HG02588 (cell line): ENCODE data around the gene FRMD5.
"Not testable (repeated sequence)": the region's sequence is repeated elsewhere in the genome, so short reads cannot be mapped to it uniquely, and the experiment has no call there.

Source experiments
- ATAC-seq: cut with Tn5 transposase; IDR thresholded peaks from one replicate; pipeline ENCODE4 v1.9.1; 2021; ENCODE audit warnings: mild to moderate bottlenecking, moderate library complexity; ENCODE audit not compliant: unreplicated experiment

The FRMD5 gene

GRCh38 chr15:44195151-44195740, at the start of gene FRMD5:
Gene FRMD5 (minus strand): TSS chr15:44195271.
- ATAC-seq = peak; percentile 95

- ATAC-seq = no peak
These were observed 48.8 kb upstream of the FRMD5 start for GRCh38 chr15:44243829-44244228.

- no peak for ATAC-seq
These were observed 48.1 kb upstream of the FRMD5 start for GRCh38 chr15:44243141-44243540.

DNA sequence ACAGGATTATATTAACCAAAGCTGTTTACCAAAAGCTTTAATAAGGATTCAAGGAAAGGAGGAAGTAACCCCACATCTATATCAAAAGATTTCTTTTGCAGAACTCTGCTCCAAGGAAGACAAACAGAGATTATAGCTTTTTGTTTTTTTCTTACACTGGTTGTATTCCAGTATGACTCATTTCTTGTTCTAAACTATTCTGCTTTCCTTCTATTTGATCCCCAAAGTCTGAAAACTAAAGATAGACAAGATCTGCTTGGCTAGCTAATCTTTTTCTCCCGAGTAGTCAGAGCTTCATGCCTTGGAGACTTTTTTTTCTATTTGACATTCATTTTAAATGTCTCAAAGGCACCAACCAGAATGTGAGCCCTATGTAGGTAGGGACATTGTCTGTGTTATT, 36.8 kb upstream of the FRMD5 start:
- ATAC-seq = no peak

- ATAC-seq = not testable (repeated sequence)
These were observed 34.2 kb upstream of the FRMD5 start for GRCh38 chr15:44229301-44229700.

DNA sequence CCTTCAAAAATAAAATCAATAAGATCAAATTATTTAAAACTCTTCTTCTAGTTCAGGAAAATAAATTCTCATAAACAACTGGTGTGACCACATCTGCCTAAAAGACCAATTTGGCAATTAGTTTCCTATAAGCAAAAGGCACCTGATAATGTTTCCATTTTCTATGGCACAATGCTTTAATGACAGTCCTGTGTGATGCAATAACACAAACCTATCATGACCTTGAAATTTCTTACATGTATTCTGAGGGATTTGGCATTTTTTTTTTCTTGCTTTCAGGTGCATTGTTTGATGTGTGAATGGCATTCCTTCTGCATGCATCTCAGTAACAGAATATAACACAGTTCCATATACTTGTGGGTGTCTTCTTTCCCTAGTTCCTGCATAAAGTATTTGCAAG, 32.5 kb upstream of the FRMD5 start:
- no peak for ATAC-seq

DNA sequence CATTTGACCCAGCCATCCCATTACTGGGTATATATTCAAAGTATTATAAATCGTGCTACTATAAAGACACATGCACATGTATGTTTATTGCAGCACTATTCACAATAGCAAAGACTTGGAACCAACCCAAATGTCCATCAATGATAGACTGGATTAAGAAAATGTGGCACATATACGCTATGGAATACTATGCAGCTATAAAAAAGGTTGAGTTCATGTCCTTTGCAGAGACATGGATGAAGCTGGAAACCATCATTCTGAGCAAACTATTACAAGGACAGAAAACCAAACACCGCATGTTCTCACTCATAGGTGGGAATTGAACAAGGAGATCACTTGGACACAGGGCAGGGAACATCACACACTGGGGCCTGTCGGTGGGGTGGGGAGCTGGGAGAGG, 31.9 kb upstream of the FRMD5 start:
- ATAC-seq = not testable (repeated sequence)

DNA sequence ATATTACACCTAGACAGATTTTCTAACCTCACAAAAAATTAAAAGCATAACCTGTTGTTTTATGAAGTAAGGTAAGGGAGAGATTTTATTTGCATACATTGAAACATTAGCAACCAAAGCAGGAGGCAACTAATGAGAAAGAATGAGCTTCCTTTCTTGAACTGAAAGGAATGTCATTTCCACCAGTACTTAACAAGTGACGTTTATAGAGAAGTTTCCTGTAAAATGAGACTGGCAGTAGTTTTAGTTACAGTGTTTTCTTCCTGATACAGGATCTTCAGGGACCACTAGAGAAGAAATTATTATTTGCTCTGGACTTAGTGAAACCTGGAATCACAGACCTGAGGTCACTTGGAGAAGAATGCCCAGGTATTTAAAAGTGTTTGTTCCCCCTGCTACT, 27.4 kb upstream of the FRMD5 start:
- no peak for ATAC-seq

GRCh38 chr15:44219073-44219472, 24.0 kb upstream of the FRMD5 start:
- ATAC-seq = no peak

DNA sequence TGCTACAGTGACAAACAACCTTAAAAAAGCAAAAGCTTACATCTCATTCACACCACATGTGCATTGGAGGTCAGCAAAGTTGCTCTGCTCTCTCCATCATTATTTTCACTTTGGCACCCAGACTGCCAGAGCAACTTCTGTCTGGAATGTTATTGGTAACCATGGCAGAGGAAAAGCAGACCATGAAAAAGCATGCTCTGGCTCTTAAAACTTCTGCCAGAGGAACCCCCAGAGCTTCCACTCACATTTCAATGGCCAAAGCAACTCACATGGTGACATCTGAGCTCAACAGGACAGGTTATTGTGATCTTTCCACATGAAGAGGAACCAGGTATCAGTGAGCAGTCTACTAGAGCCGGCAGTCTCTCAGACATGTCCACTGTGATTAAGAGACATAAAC, 21.9 kb upstream of the FRMD5 start:
- no peak for ATAC-seq

DNA sequence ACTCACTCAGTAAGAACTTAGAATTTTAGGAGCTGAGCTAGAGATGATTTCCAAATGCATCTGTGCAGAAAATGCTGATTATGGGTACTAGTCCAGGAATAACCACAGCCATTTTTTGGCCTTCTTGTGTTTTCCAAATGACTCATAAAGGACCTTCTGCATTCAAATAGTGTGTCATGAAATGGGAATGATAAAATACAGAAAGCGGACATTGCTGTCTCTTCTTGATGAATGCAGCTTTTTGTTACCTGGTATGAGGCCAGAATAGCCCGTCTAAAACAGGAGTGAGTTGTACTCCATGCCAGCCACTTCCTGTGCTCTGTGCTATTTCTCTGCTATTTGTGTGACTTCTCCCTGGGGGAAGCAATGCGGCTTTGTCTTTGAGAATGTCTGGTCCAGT, 20.5 kb upstream of the FRMD5 start:
- ATAC-seq = no peak

- ATAC-seq = no peak
These were observed 13.9 kb upstream of the FRMD5 start for GRCh38 chr15:44208956-44209355.

DNA sequence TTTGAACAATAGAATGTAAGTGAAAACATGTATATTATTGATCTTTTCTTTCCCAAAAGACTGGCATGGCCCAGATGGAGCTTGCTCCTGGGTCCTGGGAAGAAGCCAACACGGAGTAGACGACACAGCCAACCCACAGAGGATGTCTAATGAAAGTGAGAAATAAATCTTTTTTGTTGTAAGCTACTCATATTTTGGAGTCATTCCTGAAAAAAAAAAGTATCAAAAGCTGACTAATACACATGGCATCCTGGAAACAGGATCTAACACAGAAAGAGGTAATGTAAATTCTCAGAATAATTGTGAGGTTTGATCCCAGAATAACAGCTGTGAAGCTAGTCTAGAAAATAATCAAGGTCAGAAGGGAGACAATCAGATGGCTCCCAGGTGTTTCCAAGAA, 12.6 kb upstream of the FRMD5 start:
- no peak for ATAC-seq

GRCh38 chr15:44199393-44199792, 4.3 kb upstream of the FRMD5 start:
- ATAC-seq = no peak

GRCh38 chr15:44194323-44195150, 534 bp downstream of the FRMD5 start:
- ATAC-seq = peak; percentile 17

GRCh38 chr15:44193651-44194322, 1.3 kb downstream of the FRMD5 start:
- ATAC-seq = no peak

DNA sequence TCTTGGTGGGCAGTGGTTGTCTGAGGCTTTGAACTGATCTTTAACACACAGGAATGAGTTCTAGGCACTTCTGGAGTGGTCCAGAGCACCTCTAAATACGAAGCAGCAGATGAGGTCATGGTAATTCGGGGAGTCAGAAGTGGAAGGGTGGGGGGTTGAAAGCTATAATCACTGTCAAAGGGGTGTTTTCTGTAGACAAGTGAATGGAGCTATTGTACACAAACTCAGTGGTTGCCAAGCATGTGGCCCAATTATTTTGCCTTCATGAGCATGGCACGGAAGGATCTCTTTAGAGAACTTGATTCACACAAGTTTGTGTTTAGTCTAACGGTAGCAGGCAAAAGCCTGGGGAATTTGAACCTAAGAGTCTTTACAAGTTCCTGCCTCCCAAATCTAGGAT, 6.3 kb downstream of the FRMD5 start:
- ATAC-seq = no peak

DNA sequence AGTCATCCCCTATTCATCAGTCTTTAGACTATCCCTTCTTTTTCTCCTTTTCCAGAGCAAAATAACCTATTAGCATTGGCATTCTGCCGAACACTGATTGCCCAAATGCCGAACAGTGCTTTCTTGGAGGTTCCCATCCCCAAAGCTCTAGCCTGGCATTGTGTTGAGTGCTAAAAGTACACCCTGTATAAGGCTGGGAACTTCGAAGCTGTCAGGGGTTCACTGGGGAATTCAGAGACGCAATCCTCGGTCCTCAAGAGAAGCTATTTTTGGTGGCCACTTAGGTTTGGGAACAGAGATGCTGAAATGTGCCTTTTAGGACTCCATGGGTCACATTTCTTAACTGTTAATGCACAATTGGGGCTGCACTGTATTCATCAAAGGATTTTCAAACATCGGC, 8.4 kb downstream of the FRMD5 start:
- no peak for ATAC-seq

- ATAC-seq = no peak
These were observed 11.7 kb downstream of the FRMD5 start for GRCh38 chr15:44183363-44183762.

GRCh38 chr15:44181410-44181809, 13.7 kb downstream of the FRMD5 start:
- no peak for ATAC-seq

- no peak for ATAC-seq
These were observed 17.9 kb downstream of the FRMD5 start for GRCh38 chr15:44177139-44177538.

DNA sequence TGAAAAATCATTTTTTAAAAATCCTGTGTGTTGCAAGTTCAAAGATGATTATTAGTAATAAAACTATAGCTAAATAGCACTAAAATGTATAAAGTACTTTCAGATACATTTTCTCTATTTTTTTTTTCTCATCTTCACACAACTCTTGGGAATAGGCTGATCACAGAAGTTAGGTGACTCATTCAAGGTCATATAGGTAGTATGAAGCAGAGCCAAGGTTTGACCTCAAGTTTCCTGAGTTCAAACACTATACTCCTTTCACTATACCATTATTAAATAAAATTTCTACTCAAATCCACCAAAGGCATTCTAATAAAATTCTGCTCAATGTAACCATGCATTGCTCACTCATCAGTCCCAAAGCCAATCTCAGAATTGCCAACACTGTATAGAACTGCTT, 21.3 kb downstream of the FRMD5 start:
- ATAC-seq = no peak
